ENCODE measurements around the gene RFNG. TPM values are rescaled to one million over a fixed set of nuclear protein-coding genes. Genes with fewer than 3 reads are reported as not detected.

Gene RFNG
- total and polyA plus RNA-seq, 10 of the 15 experiments (the other 5 are each of a cell fraction or from before 2014, with no cell fraction given): 0.10 to 19.6 (median 6.2) TPM

DNA sequence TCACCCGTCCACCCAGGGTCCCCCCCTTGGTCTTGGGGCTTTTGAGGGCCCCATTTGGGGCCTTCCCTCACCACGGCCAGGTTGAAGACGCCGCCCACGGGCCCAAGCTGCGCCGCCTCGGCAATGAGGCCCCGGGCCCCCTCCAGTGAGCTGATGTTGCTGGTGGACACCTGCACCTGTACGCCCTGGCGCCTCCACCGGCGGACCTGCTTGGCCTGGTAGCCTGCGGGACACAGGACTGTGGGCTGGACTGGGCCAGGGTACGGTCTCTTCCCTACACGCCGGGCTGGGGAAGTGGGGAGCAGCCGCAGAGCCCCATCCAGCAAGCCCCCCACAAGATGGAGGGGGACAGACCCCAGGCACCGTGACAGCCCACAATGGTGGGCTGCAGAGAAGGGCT is 30.8 kb upstream of the RFNG start (continued):
- TF ChIP-seq, protein P1, sequence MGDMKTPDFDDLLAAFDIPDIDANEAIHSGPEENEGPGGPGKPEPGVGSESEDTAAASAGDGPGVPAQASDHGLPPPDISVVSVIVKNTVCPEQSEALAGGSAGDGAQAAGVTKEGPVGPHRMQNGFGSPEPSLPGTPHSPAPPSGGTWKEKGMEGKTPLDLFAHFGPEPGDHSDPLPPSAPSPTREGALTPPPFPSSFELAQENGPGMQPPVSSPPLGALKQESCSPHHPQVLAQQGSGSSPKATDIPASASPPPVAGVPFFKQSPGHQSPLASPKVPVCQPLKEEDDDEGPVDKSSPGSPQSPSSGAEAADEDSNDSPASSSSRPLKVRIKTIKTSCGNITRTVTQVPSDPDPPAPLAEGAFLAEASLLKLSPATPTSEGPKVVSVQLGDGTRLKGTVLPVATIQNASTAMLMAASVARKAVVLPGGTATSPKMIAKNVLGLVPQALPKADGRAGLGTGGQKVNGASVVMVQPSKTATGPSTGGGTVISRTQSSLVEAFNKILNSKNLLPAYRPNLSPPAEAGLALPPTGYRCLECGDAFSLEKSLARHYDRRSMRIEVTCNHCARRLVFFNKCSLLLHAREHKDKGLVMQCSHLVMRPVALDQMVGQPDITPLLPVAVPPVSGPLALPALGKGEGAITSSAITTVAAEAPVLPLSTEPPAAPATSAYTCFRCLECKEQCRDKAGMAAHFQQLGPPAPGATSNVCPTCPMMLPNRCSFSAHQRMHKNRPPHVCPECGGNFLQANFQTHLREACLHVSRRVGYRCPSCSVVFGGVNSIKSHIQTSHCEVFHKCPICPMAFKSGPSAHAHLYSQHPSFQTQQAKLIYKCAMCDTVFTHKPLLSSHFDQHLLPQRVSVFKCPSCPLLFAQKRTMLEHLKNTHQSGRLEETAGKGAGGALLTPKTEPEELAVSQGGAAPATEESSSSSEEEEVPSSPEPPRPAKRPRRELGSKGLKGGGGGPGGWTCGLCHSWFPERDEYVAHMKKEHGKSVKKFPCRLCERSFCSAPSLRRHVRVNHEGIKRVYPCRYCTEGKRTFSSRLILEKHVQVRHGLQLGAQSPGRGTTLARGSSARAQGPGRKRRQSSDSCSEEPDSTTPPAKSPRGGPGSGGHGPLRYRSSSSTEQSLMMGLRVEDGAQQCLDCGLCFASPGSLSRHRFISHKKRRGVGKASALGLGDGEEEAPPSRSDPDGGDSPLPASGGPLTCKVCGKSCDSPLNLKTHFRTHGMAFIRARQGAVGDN (IDR thresholded peaks at IDR 0.05): no peak
- no peak for TF ChIP-seq NFXL1 (IDR thresholded peaks at IDR 0.05; ENCODE audit: borderline replicate concordance)
- no peak for TF ChIP-seq SP1 (IDR thresholded peaks at IDR 0.05; ENCODE audit: low read depth, low read length)
- TF ChIP-seq HDAC6 (IDR thresholded peaks at IDR 0.05; ENCODE audit: unreplicated experiment): no peak
- no peak for TF ChIP-seq DPF2 (IDR thresholded peaks at IDR 0.05)
- no peak for TF ChIP-seq BMI1 (IDR thresholded peaks at IDR 0.05; ENCODE audit: borderline replicate concordance)
- no peak for TF ChIP-seq POLR2AphosphoS2 (IDR thresholded peaks at IDR 0.05; ENCODE audit: low read depth, low read length)
- TF ChIP-seq ZNF24 (IDR thresholded peaks at IDR 0.05): no peak
- TF ChIP-seq TCF7 (IDR thresholded peaks at IDR 0.05; ENCODE audit: borderline replicate concordance): no peak

DNA sequence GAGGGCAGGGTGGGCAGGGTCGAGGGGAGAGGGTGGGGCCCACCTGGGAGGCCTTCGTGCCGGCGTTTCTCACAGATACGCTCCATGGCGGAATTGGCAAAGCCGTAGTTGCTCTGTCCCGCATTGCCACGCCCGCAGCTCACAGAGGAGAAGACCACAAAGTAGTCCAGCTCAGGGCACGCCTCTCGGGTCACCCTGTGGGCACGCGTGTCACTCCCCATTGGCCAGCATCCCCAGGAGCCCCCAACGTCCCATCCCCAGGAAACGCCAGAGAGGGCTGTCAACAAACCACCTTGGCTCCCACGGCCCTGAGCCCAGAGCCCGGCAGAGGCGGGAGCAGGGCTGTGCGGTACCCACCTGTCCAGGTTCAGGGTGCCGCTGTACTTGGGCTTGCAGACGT is 30.4 kb upstream of the RFNG start:
- Histone ChIP-seq H3K9me3 (replicated peaks; ENCODE audit: control insufficient read depth, insufficient read depth, low read length) (no peaks in the 10 kb centered on the region), H3K79me2 (ENCODE audit: control insufficient read depth, insufficient read depth, low read length) (no peaks in the 10 kb centered on the region), H2AFZ (ENCODE audit: control insufficient read depth, low read depth, low read length) (no peak overlapping the region), H3K27ac (ENCODE audit: control insufficient read depth, insufficient read depth) (no peak overlapping the region), H3K9ac (ENCODE audit: control insufficient read depth, insufficient read depth, low read length) (no peak overlapping the region), H3K4me3 (no peak overlapping the region), H3K4me2 (ENCODE audit: control insufficient read depth, insufficient read depth) (no peak overlapping the region), H4K20me1 (ENCODE audit: control insufficient read depth, insufficient read depth) (no peaks in the 10 kb centered on the region), H3K36me3 (ENCODE audit: control insufficient read depth in 2 of 2, insufficient read depth in 2 of 2, low read length in 1 of 2) (peaks cover 14 to 67% of the 10 kb centered on the region in 2 experiments; a peak in 3 of 4 replicates), H3K27me3 (replicated peaks in 1 of 2; ENCODE audit: control insufficient read depth in 2 of 2, insufficient read depth in 2 of 2, low read length in 1 of 2) (no peaks in the 10 kb centered on the region), H3K4me1 (ENCODE audit: control insufficient read depth, insufficient read depth, low read length) (no peaks in the 10 kb centered on the region)
- CTCF ChIA-PET: no interaction called here
- no peak for DNase-seq (ENCODE audit: low read depth, low spot score)
- POLR2A ChIA-PET: no interaction called here
- no peak for FAIRE-seq
- SMC1A ChIA-PET (ENCODE audit: uncharacterized antibody, unreplicated experiment): no interaction called here
- BruUV-seq (replicated peaks): no TSS peak
- RAD21 ChIA-PET (ENCODE audit: unreplicated experiment): no interaction called here
- intact Hi-C loops (cut with micrococcal nuclease; ENCODE audit: unreplicated experiment) (no loop called here), in situ Hi-C loops (cut with MboI) (no loop called here)
- WGBS (ENCODE audit: insufficient coverage, insufficient replicate concordance, low lambda C conversion rate, missing lambda C conversion rate): 92% methylated on average over 13 of the region's 22 CpGs
- ATAC-seq: no peak
- TF ChIP-seq ZNF622 (IDR thresholded peaks at IDR 0.05): no peak
- no peak for TF ChIP-seq ZNF274 (IDR thresholded peaks at IDR 0.05; ENCODE audit: insufficient read depth, insufficient read length)
- no peak for TF ChIP-seq ZNF217 (IDR thresholded peaks at IDR 0.05)
- TF ChIP-seq, protein P2, sequence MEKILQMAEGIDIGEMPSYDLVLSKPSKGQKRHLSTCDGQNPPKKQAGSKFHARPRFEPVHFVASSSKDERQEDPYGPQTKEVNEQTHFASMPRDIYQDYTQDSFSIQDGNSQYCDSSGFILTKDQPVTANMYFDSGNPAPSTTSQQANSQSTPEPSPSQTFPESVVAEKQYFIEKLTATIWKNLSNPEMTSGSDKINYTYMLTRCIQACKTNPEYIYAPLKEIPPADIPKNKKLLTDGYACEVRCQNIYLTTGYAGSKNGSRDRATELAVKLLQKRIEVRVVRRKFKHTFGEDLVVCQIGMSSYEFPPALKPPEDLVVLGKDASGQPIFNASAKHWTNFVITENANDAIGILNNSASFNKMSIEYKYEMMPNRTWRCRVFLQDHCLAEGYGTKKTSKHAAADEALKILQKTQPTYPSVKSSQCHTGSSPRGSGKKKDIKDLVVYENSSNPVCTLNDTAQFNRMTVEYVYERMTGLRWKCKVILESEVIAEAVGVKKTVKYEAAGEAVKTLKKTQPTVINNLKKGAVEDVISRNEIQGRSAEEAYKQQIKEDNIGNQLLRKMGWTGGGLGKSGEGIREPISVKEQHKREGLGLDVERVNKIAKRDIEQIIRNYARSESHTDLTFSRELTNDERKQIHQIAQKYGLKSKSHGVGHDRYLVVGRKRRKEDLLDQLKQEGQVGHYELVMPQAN (conservative IDR thresholded peaks at IDR 0.05): no peak
- no peak for TF ChIP-seq PML (IDR thresholded peaks at IDR 0.05; ENCODE audit: low read length)
- no peak for TF ChIP-seq ZSCAN29 (IDR thresholded peaks at IDR 0.05)
- TF ChIP-seq EED (IDR thresholded peaks at IDR 0.05; ENCODE audit: low read depth): no peak
- no peak for TF ChIP-seq KAT2A (conservative IDR thresholded peaks at IDR 0.05; ENCODE audit: control insufficient read depth, low read depth, low read length)
- TF ChIP-seq STAT1 (conservative IDR thresholded peaks at IDR 0.05): no peak
- no peak for TF ChIP-seq POLR2AphosphoS5 (IDR thresholded peaks at IDR 0.05; ENCODE audit: low read length)
- TF ChIP-seq STAT3 (IDR thresholded peaks at IDR 0.05; ENCODE audit: low read depth, low read length): no peak
- no peak for TF ChIP-seq ZNF24 (IDR thresholded peaks at IDR 0.05)
